Ishikawa (cell line): Measurements from ENCODE around the gene R3HDM4.

Source experiments
- CEBPB ChIP-seq: IDR thresholded peaks from 2 replicates; pipeline ENCODE4 v1.6.1; 2012
- CREB1 ChIP-seq: IDR thresholded peaks from 2 replicates; pipeline ENCODE4 v1.6.1; 2012; ENCODE audit warnings: low read depth
- EGR1 ChIP-seq: IDR thresholded peaks from 2 replicates; pipeline ENCODE4 v1.6.1; 2012
- EP300 ChIP-seq: IDR thresholded peaks from 2 replicates; pipeline ENCODE4 v1.6.1; 2012; ENCODE audit warnings: borderline replicate concordance
- FOXM1 ChIP-seq: IDR thresholded peaks from 2 replicates; pipeline ENCODE4 v1.6.1; 2012; ENCODE audit warnings: low read depth, borderline replicate concordance
- NFIC ChIP-seq: IDR thresholded peaks from 2 replicates; pipeline ENCODE4 v1.6.1; 2012
- RAD21 ChIP-seq: IDR thresholded peaks from 2 replicates; pipeline ENCODE4 v1.6.1; 2012; ENCODE audit warnings: low read depth
- TAF1 ChIP-seq: IDR thresholded peaks from 2 replicates; pipeline ENCODE4 v1.6.1; 2012; ENCODE audit warnings: low read depth, mild to moderate bottlenecking
- TCF12 ChIP-seq: IDR thresholded peaks from 2 replicates; pipeline ENCODE4 v1.6.1; 2012; ENCODE audit warnings: low read depth
- TEAD4 ChIP-seq: IDR thresholded peaks from 2 replicates; pipeline ENCODE4 v1.6.1; 2012
- YY1 ChIP-seq: IDR thresholded peaks from 2 replicates; pipeline ENCODE4 v1.6.1; 2012; ENCODE audit warnings: low read depth
- ZBTB7A ChIP-seq: IDR thresholded peaks from 2 replicates; pipeline ENCODE4 v1.6.1; 2012; ENCODE audit warnings: low read depth
- TF ChIP-seq, protein P1 (sequence below): IDR thresholded peaks from 2 replicates; pipeline ENCODE4 v1.6.1; 2012; ENCODE audit warnings: low read depth, mild to moderate bottlenecking
- TF ChIP-seq, protein P2 (sequence below): IDR thresholded peaks from 2 replicates; pipeline ENCODE4 v1.6.1; 2012
- TF ChIP-seq, protein P3 (sequence below): IDR thresholded peaks from 2 replicates; pipeline ENCODE4 v1.6.1; 2012

R3HDM4 gene

DNA sequence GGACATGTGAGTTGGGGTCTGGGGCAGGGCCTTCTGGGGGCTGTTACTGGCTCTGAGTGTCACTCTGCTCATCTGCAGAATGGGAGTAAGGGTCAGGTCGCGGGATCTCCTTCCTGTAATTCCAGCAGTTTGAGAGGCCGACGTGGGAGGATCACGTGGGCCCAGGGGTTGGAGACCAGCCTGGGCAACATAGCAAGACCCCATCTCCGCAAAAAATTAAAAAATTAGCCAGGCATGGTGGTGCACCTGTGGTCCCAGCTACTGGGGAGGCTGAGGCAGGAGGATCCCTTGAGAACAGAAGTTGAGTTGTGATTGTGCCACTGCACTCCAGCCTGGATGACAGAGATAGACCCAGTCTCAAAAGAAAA, 16.9 kb upstream of the R3HDM4 start:
- TF ChIP-seq, protein P1, sequence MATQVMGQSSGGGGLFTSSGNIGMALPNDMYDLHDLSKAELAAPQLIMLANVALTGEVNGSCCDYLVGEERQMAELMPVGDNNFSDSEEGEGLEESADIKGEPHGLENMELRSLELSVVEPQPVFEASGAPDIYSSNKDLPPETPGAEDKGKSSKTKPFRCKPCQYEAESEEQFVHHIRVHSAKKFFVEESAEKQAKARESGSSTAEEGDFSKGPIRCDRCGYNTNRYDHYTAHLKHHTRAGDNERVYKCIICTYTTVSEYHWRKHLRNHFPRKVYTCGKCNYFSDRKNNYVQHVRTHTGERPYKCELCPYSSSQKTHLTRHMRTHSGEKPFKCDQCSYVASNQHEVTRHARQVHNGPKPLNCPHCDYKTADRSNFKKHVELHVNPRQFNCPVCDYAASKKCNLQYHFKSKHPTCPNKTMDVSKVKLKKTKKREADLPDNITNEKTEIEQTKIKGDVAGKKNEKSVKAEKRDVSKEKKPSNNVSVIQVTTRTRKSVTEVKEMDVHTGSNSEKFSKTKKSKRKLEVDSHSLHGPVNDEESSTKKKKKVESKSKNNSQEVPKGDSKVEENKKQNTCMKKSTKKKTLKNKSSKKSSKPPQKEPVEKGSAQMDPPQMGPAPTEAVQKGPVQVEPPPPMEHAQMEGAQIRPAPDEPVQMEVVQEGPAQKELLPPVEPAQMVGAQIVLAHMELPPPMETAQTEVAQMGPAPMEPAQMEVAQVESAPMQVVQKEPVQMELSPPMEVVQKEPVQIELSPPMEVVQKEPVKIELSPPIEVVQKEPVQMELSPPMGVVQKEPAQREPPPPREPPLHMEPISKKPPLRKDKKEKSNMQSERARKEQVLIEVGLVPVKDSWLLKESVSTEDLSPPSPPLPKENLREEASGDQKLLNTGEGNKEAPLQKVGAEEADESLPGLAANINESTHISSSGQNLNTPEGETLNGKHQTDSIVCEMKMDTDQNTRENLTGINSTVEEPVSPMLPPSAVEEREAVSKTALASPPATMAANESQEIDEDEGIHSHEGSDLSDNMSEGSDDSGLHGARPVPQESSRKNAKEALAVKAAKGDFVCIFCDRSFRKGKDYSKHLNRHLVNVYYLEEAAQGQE = no peak
- TF ChIP-seq RAD21 = no peak
- TF ChIP-seq, protein P2, sequence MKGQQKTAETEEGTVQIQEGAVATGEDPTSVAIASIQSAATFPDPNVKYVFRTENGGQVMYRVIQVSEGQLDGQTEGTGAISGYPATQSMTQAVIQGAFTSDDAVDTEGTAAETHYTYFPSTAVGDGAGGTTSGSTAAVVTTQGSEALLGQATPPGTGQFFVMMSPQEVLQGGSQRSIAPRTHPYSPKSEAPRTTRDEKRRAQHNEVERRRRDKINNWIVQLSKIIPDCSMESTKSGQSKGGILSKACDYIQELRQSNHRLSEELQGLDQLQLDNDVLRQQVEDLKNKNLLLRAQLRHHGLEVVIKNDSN = no peak
- TF ChIP-seq CEBPB = no peak

DNA sequence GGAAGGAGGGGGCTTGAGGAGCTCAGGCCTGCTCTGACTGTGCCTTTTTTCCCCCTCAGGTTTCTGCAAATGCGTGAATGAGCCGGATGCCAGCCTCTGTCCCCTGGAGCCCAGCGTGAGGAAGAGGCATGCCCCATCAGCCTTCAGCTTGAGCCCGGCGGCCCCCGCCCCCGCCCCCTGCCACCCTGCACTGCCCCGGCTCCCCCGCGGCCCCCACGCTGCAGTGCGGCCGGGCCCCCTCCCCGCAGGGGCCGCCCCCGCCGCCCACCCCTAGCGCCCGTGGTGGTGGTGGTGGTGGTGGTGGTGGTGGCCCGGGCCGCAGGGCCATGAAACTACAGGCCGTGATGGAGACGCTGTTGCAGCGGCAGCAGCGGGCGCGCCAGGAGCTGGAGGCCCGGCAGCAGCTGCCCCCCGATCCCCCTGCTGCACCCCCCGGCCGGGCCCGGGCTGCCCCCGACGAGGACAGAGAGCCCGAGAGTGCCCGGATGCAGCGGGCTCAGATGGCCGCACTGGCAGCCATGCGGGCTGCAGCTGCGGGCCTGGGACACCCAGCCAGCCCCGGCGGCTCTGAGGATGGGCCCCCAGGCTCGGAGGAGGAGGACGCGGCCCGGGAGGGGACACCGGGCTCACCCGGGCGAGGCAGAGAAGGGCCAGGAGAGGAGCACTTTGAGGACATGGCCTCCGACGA, 16.3 kb upstream of the R3HDM4 start:
- TF ChIP-seq ZBTB7A (no peak), EP300 (no peak), CREB1 (no peak), NFIC (no peak), FOXM1 (no peak), TAF1 (no peak), CEBPB (no peak)
- TF ChIP-seq, protein P2 = no peak
- TF ChIP-seq, protein P1 = no peak

- TF ChIP-seq, protein P3, sequence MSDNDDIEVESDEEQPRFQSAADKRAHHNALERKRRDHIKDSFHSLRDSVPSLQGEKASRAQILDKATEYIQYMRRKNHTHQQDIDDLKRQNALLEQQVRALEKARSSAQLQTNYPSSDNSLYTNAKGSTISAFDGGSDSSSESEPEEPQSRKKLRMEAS = no peak
- TF ChIP-seq NFIC (no peak), CEBPB (peak; percentile 92), ZBTB7A (peak; percentile 54), RAD21 (no peak)
- TF ChIP-seq, protein P2 = peak; percentile 64
Measured at GRCh38 chr19:928471-929202, 15.6 kb upstream of the R3HDM4 start.

DNA sequence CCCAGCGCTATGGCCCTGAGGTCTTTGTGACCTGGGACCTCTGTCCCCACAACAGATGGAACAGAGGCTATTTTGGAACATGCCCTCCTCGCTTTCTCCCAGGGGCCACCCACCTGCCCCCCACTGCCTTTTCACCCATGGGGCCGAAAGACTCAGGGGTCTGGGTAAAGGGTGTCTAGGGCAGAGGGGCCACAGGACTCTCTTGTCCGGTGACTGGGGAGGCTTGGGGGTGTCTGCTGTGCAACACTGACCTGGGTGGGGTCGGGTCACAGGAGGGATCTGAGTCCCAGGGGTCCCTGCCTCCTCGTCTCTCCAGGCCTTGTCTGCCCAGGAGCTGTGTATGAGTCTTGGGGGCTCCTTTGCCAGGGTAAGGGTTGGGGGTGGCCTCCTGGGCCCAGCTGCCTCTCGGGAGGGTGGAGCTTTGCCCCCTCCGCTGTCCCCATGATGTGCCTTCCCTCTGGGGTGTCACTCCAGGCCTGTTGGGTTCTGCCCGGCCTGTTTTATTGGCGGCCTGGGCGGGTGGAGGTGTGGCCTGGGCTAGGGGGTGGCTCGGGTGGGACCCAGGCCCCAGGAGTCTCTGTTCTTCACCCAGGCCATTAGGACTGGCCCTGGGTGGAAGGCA, 14.9 kb upstream of the R3HDM4 start:
- TF ChIP-seq RAD21 (no peak), CREB1 (no peak), TCF12 (no peak), EP300 (no peak), NFIC (no peak), TEAD4 (no peak), YY1 (no peak), FOXM1 (no peak), TAF1 (no peak), ZBTB7A (no peak), CEBPB (no peak), EGR1 (no peak)
- TF ChIP-seq, protein P2 = no peak
- TF ChIP-seq, protein P1 = no peak
